Calu3 (cell line): ENCODE measurements around the gene TCEAL9. TPM values are rescaled to one million over a fixed set of nuclear protein-coding genes. Genes with fewer than 3 reads are reported as not detected.
A peak's percentile ranks its signal among the peaks of the same experiment; 100 is the strongest.

Source experiments
- BruUV-seq: library from RNA; stranded (reverse); fragments of 400-500 nt; replicated peaks from 2 replicates; lab custom pipeline; 2021; lab: Mats Ljungman, UMichigan
- CTCF ChIA-PET: fragments of 300-600 bp; sonication (Branson Sonifier 250); formaldehyde crosslinking; loops from one replicate; lab custom pipeline; 2022; ENCODE audit warnings: antibody characterized with exemption; lab: Charles Lee
- DNase-seq: peaks from one replicate; pipeline ENCODE4 v3.0.0; 2022
- H3K27ac Mint-ChIP-seq: one replicate; pipeline ENCODE4 v1.8.0; 2022; ENCODE audit warnings: mixed read lengths; ENCODE audit not compliant: unreplicated experiment
- H3K27me3 Mint-ChIP-seq: one replicate; pipeline ENCODE4 v1.8.0; 2022; ENCODE audit warnings: mixed read lengths; ENCODE audit not compliant: unreplicated experiment
- H3K36me3 Mint-ChIP-seq: one replicate; pipeline ENCODE4 v1.8.0; 2022; ENCODE audit warnings: mild to moderate bottlenecking, moderate library complexity, mixed read lengths; ENCODE audit not compliant: insufficient read depth, unreplicated experiment
- H3K4me1 Mint-ChIP-seq: one replicate; pipeline ENCODE4 v1.8.0; 2022; ENCODE audit warnings: mild to moderate bottlenecking, low read depth, mixed read lengths; ENCODE audit not compliant: unreplicated experiment
- H3K4me3 Mint-ChIP-seq: one replicate; pipeline ENCODE4 v1.8.0; 2022; ENCODE audit warnings: mild to moderate bottlenecking, low read depth, moderate library complexity, mixed read lengths; ENCODE audit not compliant: unreplicated experiment
- H3K9me3 Mint-ChIP-seq: one replicate; pipeline ENCODE4 v1.8.0; 2022; ENCODE audit warnings: low read depth, mixed read lengths; ENCODE audit not compliant: unreplicated experiment
- CTCF ChIP-seq: fragments of 200-600 bp; IDR thresholded peaks from one replicate; pipeline ENCODE4 v1.8.0; 2022; ENCODE audit warnings: antibody characterized with exemption; ENCODE audit not compliant: unreplicated experiment
- intact Hi-C: fragments of 100-400 bp; cut with micrococcal nuclease; formaldehyde crosslinking; loops from one replicate; pipeline ENCODE4 v1.10.0; 2022; ENCODE audit not compliant: unreplicated experiment
- total RNA-seq: library from RNA; stranded (reverse); gene quantifications from 2 replicates; pipeline ENCODE4 v1.2.3, GENCODE V29; 2022

The TCEAL9 gene
- total RNA-seq, 1 experiment from 2014 or later: 36.9 TPM

DNA sequence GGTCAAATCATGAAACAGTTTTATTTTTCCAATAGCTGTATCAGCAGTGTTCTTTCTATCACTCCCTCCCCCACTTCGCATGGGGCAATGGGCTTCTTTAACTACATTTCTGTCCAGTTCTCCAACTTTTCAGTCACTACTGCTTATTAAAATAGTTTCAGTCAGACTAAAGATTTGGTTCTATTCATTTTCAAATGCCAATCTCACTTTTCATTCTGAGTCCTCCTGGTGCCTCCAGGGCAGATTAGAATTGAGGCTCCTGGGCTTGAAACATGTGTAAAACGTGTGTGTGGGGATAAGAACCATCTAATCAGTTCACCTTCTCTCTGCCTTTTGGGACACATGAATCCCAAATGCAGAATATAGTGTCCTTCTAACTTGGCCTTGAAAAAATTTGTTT, 16.6 kb downstream of the TCEAL9 start:
- CTCF ChIA-PET: no interaction called here
- H3K27ac Mint-ChIP-seq: no peak overlapping the region
- H3K4me3 Mint-ChIP-seq: no peak overlapping the region
- DNase-seq: no peak
- H3K27me3 Mint-ChIP-seq: no peaks in the 10 kb centered on the region
- no peaks in the 10 kb centered on the region for H3K9me3 Mint-ChIP-seq
- TF ChIP-seq CTCF: no peak
- peaks cover 20% of the 10 kb centered on the region for H3K36me3 Mint-ChIP-seq
- intact Hi-C loops: no loop called here
- peaks cover 8% of the 10 kb centered on the region for H3K4me1 Mint-ChIP-seq
- no TSS peak for BruUV-seq

GRCh38 chrX:103373581-103373980, 17.3 kb downstream of the TCEAL9 start:
- no peak for DNase-seq
- Mint-ChIP-seq H3K4me1 (peaks cover 8% of the 10 kb centered on the region), H3K27me3 (no peaks in the 10 kb centered on the region)

GRCh38 chrX:103376118-103376978, 20.0 kb downstream of the TCEAL9 start, which contains the start of gene BEX3:
BEX3 (plus strand) TSS chrX:103376538; CDS start chrX:103377522, 984 bp downstream.
- no peak for TF ChIP-seq CTCF
- peak within 1 kb of the TSS; percentile 84 for H3K27ac Mint-ChIP-seq
- no peaks in the 10 kb centered on the region for H3K9me3 Mint-ChIP-seq
- no TSS peak for BruUV-seq
- DNase-seq: peak; percentile 54
- H3K4me1 Mint-ChIP-seq: peaks cover 8% of the 10 kb centered on the region
- intact Hi-C loops: no loop called here
- CTCF ChIA-PET: interaction anchor here (0.6 kb wide), 1 partner anchor 18 kb away, joined by 6 read pairs; no protein-coding TSS in a partner anchor
- peaks cover 20% of the 10 kb centered on the region for H3K36me3 Mint-ChIP-seq
- peak within 1 kb of the TSS; percentile 81 for H3K4me3 Mint-ChIP-seq
- H3K27me3 Mint-ChIP-seq: no peaks in the 10 kb centered on the region

More at GRCh38 chrX:103373581-103373980, 17.3 kb downstream of the TCEAL9 start:
- no peak for TF ChIP-seq CTCF
- Mint-ChIP-seq H3K27ac (no peak overlapping the region), H3K36me3 (peaks cover 20% of the 10 kb centered on the region), H3K4me3 (no peak overlapping the region), H3K9me3 (no peaks in the 10 kb centered on the region)
- CTCF ChIA-PET: no interaction called here
- no TSS peak for BruUV-seq
- intact Hi-C loops: no loop called here

DNA sequence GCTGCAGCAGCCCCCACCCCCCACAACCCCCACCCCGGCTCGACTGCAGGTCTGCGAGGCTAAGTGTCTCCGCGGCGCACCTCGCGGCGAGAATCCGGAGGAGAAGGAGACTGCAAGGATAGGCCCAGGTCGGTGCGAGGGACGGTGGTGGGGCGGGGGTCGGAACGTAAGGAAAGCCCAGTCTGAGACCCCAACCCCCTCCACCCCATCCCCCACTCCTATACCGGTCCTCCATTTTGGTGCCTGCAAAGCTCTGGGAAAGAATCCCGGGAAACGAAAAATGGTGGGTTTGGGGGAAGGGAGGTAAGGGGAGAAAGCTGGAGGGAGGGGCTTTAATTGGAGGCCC, 20.6 kb downstream of the TCEAL9 start:
- Mint-ChIP-seq H3K4me1 (peaks cover 8% of the 10 kb centered on the region), H3K9me3 (no peaks in the 10 kb centered on the region), H3K4me3 (peak overlapping the region; percentile 81), H3K36me3 (peaks cover 20% of the 10 kb centered on the region), H3K27me3 (no peaks in the 10 kb centered on the region), H3K27ac (peak overlapping the region; percentile 49)
- BruUV-seq: no TSS peak
- no peak for DNase-seq
- intact Hi-C loops: no loop called here
- CTCF ChIA-PET: no interaction called here
- no peak for TF ChIP-seq CTCF
